DND-41 (cell line): ENCODE measurements around the gene CLEC5A.

Source experiments
- CTCF ChIP-seq: IDR thresholded peaks from 2 replicates; pipeline ENCODE4 v1.5.1; 2012; ENCODE audit warnings: borderline replicate concordance, low read length, moderate library complexity, mild to moderate bottlenecking; ENCODE audit not compliant: poor library complexity, severe bottlenecking; ENCODE audit errors: extremely low read depth
- EZH2 ChIP-seq: IDR thresholded peaks from 3 replicates; pipeline ENCODE4 v1.6.1; 2012; ENCODE audit warnings: borderline replicate concordance, low read depth, mild to moderate bottlenecking, moderate library complexity, low read length, inconsistent platforms; ENCODE audit not compliant: severe bottlenecking

GRCh38 chr7:141930211-141930610, 16.6 kb downstream of the CLEC5A start:
- no peak for TF ChIP-seq EZH2
- TF ChIP-seq CTCF, result no peak
